DOHH2 (cell line): Measurements from ENCODE around the gene RPS6KA2.

Experiments used
- EZH2phosphoT487 ChIP-seq: fragments of 200-600 bp; sonication (generic); IDR thresholded peaks from 2 replicates; pipeline ENCODE4 v1.6.1; 2017; ENCODE audit warnings: borderline replicate concordance, mild to moderate bottlenecking, antibody characterized with exemption, low read length, moderate library complexity, mixed read lengths
- TF ChIP-seq, protein P1 (sequence below): fragments of 200-600 bp; sonication (generic); IDR thresholded peaks from one replicate; pipeline ENCODE4 v1.5.1; 2014; ENCODE audit warnings: antibody characterized with exemption, mild to moderate bottlenecking, low read depth, low read length; ENCODE audit not compliant: poor library complexity, severe bottlenecking

DNA sequence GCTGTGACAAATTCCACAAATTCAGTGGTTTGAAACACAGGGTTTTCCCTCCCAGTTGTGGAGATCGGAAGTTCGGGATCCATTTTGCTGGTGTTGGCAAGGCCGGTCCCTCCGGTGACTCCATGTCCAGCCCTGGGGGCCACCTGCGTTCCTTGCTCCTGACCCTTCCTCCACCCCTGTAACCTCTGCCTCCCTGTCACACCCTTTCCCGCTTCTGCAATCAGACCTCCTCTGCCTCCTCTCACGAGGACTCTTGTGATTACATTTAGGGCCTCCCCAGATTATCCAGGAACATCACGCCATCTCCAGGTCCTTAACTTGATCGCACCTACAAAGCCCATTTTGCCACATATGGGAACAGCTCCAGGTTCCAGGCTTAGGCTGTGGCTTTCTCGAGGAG is 12.5 kb downstream of the RPS6KA2 start:
- TF ChIP-seq, protein P1, sequence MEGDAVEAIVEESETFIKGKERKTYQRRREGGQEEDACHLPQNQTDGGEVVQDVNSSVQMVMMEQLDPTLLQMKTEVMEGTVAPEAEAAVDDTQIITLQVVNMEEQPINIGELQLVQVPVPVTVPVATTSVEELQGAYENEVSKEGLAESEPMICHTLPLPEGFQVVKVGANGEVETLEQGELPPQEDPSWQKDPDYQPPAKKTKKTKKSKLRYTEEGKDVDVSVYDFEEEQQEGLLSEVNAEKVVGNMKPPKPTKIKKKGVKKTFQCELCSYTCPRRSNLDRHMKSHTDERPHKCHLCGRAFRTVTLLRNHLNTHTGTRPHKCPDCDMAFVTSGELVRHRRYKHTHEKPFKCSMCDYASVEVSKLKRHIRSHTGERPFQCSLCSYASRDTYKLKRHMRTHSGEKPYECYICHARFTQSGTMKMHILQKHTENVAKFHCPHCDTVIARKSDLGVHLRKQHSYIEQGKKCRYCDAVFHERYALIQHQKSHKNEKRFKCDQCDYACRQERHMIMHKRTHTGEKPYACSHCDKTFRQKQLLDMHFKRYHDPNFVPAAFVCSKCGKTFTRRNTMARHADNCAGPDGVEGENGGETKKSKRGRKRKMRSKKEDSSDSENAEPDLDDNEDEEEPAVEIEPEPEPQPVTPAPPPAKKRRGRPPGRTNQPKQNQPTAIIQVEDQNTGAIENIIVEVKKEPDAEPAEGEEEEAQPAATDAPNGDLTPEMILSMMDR = no peak
- no peak for TF ChIP-seq EZH2phosphoT487
